H1 (cell line): ENCODE measurements around the gene SLC20A1. TPM values are rescaled to one million over a fixed set of nuclear protein-coding genes. Genes with fewer than 3 reads are reported as not detected.

Experiments used
- CTCF ChIA-PET: fragments of 300-600 bp; sonication (Branson Sonifier 250); formaldehyde crosslinking; loops from one replicate; lab custom pipeline; 2021; ENCODE audit not compliant: partially characterized antibody; lab: Charles Lee
- POLR2A ChIA-PET: fragments of 300-600 bp; sonication (Branson Sonifier 250); formaldehyde crosslinking; loops from one replicate; lab custom pipeline; 2021; ENCODE audit warnings: inconsistent platforms; ENCODE audit not compliant: partially characterized antibody; lab: Charles Lee
- DNase-seq, 2 experiments: peaks; one replicate each; pipeline versions ENCODE4 v3.0.0 to v3.0.0-alpha.2; 2010 to 2022; ENCODE audit warnings: low spot score in 2 of 2, low read depth in 1 of 2, mixed read lengths in 1 of 2
- FAIRE-seq: peaks from 2 replicates; lab custom pipeline; 2011; peaks lifted over from hg19 to GRCh38; lab: Jason Lieb, UNC
- H2AFZ ChIP-seq: 2 replicates; pipeline ENCODE4 v1.8.1; 2012; ENCODE audit warnings: low read length, inconsistent platforms
- H2AK5ac ChIP-seq: 2 replicates; pipeline ENCODE4 v1.6.1; 2013; ENCODE audit warnings: low read depth, low read length
- H2BK120ac ChIP-seq: replicated peaks from 2 replicates; pipeline ENCODE3; 2013; ENCODE audit warnings: low read depth, low read length, inconsistent platforms
- H2BK12ac ChIP-seq: 2 replicates; pipeline ENCODE4 v1.6.1; 2013; ENCODE audit warnings: low read depth, low read length
- H2BK15ac ChIP-seq: 2 replicates; pipeline ENCODE4 v1.6.1; 2013; ENCODE audit warnings: low read length
- H2BK20ac ChIP-seq: 2 replicates; pipeline ENCODE4 v1.6.1; 2013; ENCODE audit warnings: low read length
- H2BK5ac ChIP-seq: 2 replicates; pipeline ENCODE4 v1.6.1; 2013; ENCODE audit warnings: low read depth, low read length
- H3K14ac ChIP-seq: 2 replicates; pipeline ENCODE4 v1.6.1; 2013; ENCODE audit warnings: inconsistent platforms; ENCODE audit not compliant: insufficient read length
- H3K18ac ChIP-seq: 2 replicates; pipeline ENCODE4 v1.6.1; 2013; ENCODE audit warnings: low read length; ENCODE audit errors: extremely low read depth
- H3K23ac ChIP-seq: 2 replicates; pipeline ENCODE4 v1.6.1; 2013; ENCODE audit warnings: inconsistent platforms; ENCODE audit not compliant: insufficient read length
- H3K23me2 ChIP-seq: 2 replicates; pipeline ENCODE4 v1.6.1; 2013; ENCODE audit warnings: low read depth, low read length
- H3K27ac ChIP-seq: 2 replicates; pipeline ENCODE4 v1.6.1; 2011; ENCODE audit warnings: low read depth, low read length, inconsistent platforms
- H3K27me3 ChIP-seq, 4 experiments: replicated peaks in 1 of 4; 1 replicate in 1 of 4; 2 replicates in 3 of 4; pipeline versions ENCODE4 v1.6.1 to v1.8.1; 2011 to 2013; ENCODE audit warnings: low read length in 3 of 4, mild to moderate bottlenecking in 3 of 4, inconsistent platforms in 2 of 4, mixed read lengths in 2 of 4, moderate library complexity in 1 of 4; ENCODE audit not compliant: control insufficient read depth in 3 of 4, insufficient read depth in 3 of 4; ENCODE audit errors: extremely low read depth in 1 of 4
- H3K36me3 ChIP-seq, 4 experiments: 2 replicates each; pipeline versions ENCODE4 v1.6.1 to v1.8.1; 2011 to 2013; ENCODE audit warnings: mild to moderate bottlenecking in 4 of 4, low read length in 3 of 4, moderate library complexity in 2 of 4, control low read depth in 1 of 4, inconsistent platforms in 1 of 4; ENCODE audit not compliant: insufficient read depth in 4 of 4, control insufficient read depth in 2 of 4
- H3K4ac ChIP-seq: replicated peaks from 2 replicates; pipeline ENCODE3; 2013; ENCODE audit warnings: low read length, low read depth, mixed read lengths, inconsistent platforms; ENCODE audit not compliant: insufficient read length
- H3K4me1 ChIP-seq, 4 experiments: replicated peaks in 1 of 4; 1 replicate in 1 of 4; 2 replicates in 3 of 4; pipeline versions ENCODE4 v1.6.1 to v1.8.1; 2011 to 2013; ENCODE audit warnings: low read length in 3 of 4, inconsistent platforms in 2 of 4, mixed read lengths in 1 of 4; ENCODE audit not compliant: insufficient read depth in 4 of 4, control insufficient read depth in 3 of 4
- H3K4me2 ChIP-seq, 2 experiments: 2 replicates each; pipeline versions ENCODE4 v1.6.1 to v1.8.1; 2011 to 2013; ENCODE audit warnings: low read depth in 2 of 2, low read length in 2 of 2, control low read depth in 1 of 2, inconsistent platforms in 1 of 2, mild to moderate bottlenecking in 1 of 2; ENCODE audit not compliant: insufficient read depth in 1 of 2
- H3K4me3 ChIP-seq, 4 experiments: fragments of 200-600, 300-600 bp in 1 of 4; sonication (generic), shearing (Covaris generic), sonication (Bioruptor Twin) in 1 of 4; 2 replicates each; pipeline versions ENCODE4 v1.5.1 to v1.8.1; 2011 to 2016; ENCODE audit warnings: low read length in 4 of 4, low read depth in 3 of 4, control low read depth in 2 of 4, inconsistent platforms in 2 of 4, mild to moderate bottlenecking in 2 of 4, mixed read lengths in 1 of 4, moderate library complexity in 1 of 4; ENCODE audit not compliant: insufficient read depth in 2 of 4; ENCODE audit errors: extremely low read depth in 1 of 4
- H3K56ac ChIP-seq: replicated peaks from 2 replicates; pipeline ENCODE3; 2013; ENCODE audit warnings: low read depth, mild to moderate bottlenecking, mixed read lengths, low read length, inconsistent platforms; ENCODE audit not compliant: insufficient read length
- H3K79me1 ChIP-seq: 2 replicates; pipeline ENCODE4 v1.6.1; 2013; ENCODE audit warnings: low read depth, low read length, control low read depth
- H3K79me2 ChIP-seq, 2 experiments: 2 replicates each; pipeline versions ENCODE4 v1.6.1 to v1.8.1; 2012 to 2013; ENCODE audit warnings: low read length in 2 of 2, mild to moderate bottlenecking in 2 of 2, inconsistent platforms in 1 of 2; ENCODE audit not compliant: insufficient read depth in 2 of 2, control insufficient read depth in 1 of 2
- H3K9ac ChIP-seq, 4 experiments: replicated peaks in 1 of 4; 1 replicate in 1 of 4; 2 replicates in 3 of 4; pipeline versions ENCODE4 v1.6.1 to v1.8.1; 2011 to 2013; ENCODE audit warnings: low read depth in 3 of 4, low read length in 3 of 4, control low read depth in 2 of 4, mild to moderate bottlenecking in 2 of 4, moderate library complexity in 2 of 4, inconsistent platforms in 1 of 4; ENCODE audit errors: extremely low read depth in 1 of 4
- H3K9me3 ChIP-seq, 2 experiments: 2 replicates each; pipeline versions ENCODE4 v1.6.1 to v1.8.1; 2012 to 2013; ENCODE audit warnings: mild to moderate bottlenecking in 2 of 2, moderate library complexity in 2 of 2, control low read depth in 1 of 2, inconsistent platforms in 1 of 2, low read depth in 1 of 2, low read length in 1 of 2, mixed read lengths in 1 of 2; ENCODE audit not compliant: insufficient read depth in 2 of 2
- H4K20me1 ChIP-seq, 2 experiments: replicated peaks in 1 of 2; 2 replicates each; pipeline versions ENCODE3 to v1.8.1; 2011 to 2013; ENCODE audit warnings: inconsistent platforms in 2 of 2, low read length in 2 of 2, mild to moderate bottlenecking in 1 of 2; ENCODE audit not compliant: insufficient read depth in 2 of 2, control insufficient read depth in 1 of 2
- H4K5ac ChIP-seq: 2 replicates; pipeline ENCODE4 v1.6.1; 2013; ENCODE audit warnings: low read length, low read depth, mixed read lengths, inconsistent platforms; ENCODE audit not compliant: insufficient read length
- H4K8ac ChIP-seq: 2 replicates; pipeline ENCODE4 v1.8.0; 2013; ENCODE audit warnings: mild to moderate bottlenecking, moderate library complexity, low read length, inconsistent platforms; ENCODE audit not compliant: insufficient read depth; ENCODE audit errors: extremely low read depth
- H4K91ac ChIP-seq: replicated peaks from 2 replicates; pipeline ENCODE3; 2013; ENCODE audit warnings: low read length, mixed read lengths, inconsistent platforms; ENCODE audit not compliant: insufficient read length
- CBX8 ChIP-seq: fragments of 300-800, 300-1000 bp; sonication (generic); IDR thresholded peaks from 2 replicates; pipeline ENCODE4 v1.7.1; 2016; ENCODE audit warnings: low read depth, low read length, borderline replicate concordance
- CHD2 ChIP-seq: IDR thresholded peaks from 2 replicates; pipeline ENCODE4 v1.6.1; 2012; ENCODE audit warnings: low read length, improper control_type of control experiment
- GTF2F1 ChIP-seq: IDR thresholded peaks from 2 replicates; pipeline ENCODE4 v1.6.1; 2012; ENCODE audit warnings: low read depth, low read length, improper control_type of control experiment, borderline replicate concordance
- HDAC2 ChIP-seq, 2 experiments: fragments of 300-600 bp in 1 of 2; sonication (generic) in 1 of 2; IDR thresholded peaks; 2 replicates each; pipeline ENCODE4 v1.6.1; 2011 to 2012; ENCODE audit warnings: low read depth in 2 of 2, low read length in 2 of 2, mild to moderate bottlenecking in 2 of 2, moderate library complexity in 2 of 2, borderline replicate concordance in 1 of 2, inconsistent platforms in 1 of 2
- KDM1A ChIP-seq: fragments of 200-600, 300-600 bp; sonication (generic); IDR thresholded peaks from 2 replicates; pipeline ENCODE4 v1.7.1; 2016; ENCODE audit warnings: mild to moderate bottlenecking, low read length, borderline replicate concordance
- MAFK ChIP-seq: IDR thresholded peaks from 2 replicates; pipeline ENCODE4 v1.6.1; 2012; ENCODE audit warnings: low read depth, mild to moderate bottlenecking, improper control_type of control experiment, low read length
- SIN3A ChIP-seq, 2 experiments: IDR thresholded peaks in 1 of 2; conservative IDR thresholded peaks in 1 of 2; 2 replicates each; pipeline ENCODE4 v1.6.1; 2011 to 2012; ENCODE audit warnings: low read length in 2 of 2, improper control_type of control experiment in 1 of 2, low read depth in 1 of 2, mild to moderate bottlenecking in 1 of 2
- SP2 ChIP-seq: IDR thresholded peaks from 2 replicates; pipeline ENCODE4 v1.6.1; 2012; ENCODE audit warnings: mild to moderate bottlenecking, low read length, inconsistent platforms
- TEAD4 ChIP-seq: IDR thresholded peaks from 2 replicates; pipeline ENCODE4 v1.6.1; 2012; ENCODE audit warnings: low read depth, low read length, inconsistent platforms, mixed read lengths
- ZNF274 ChIP-seq: IDR thresholded peaks from 2 replicates; pipeline ENCODE4 v1.7.0; 2012; ENCODE audit warnings: low read length, borderline replicate concordance; ENCODE audit errors: extremely low read depth
- WGBS, 2 experiments: shearing (Covaris generic) in 1 of 2; methylation state at CpG; one replicate each; pipeline versions ENCODE4 v1.1.6 to v1.1.7; 2013 to 2015; ENCODE audit warnings: low lambda C conversion rate in 2 of 2, mixed read lengths in 2 of 2, inconsistent platforms in 1 of 2, low coverage in 1 of 2, missing lambda C conversion rate in 1 of 2; ENCODE audit not compliant: insufficient replicate concordance in 2 of 2, insufficient coverage in 1 of 2, insufficient read length in 1 of 2; ENCODE audit errors: extremely low coverage in 1 of 2, missing lambda C conversion rate in 1 of 2; 5-methylcytosine and 5-hydroxymethylcytosine counted together
- polyA plus RNA-seq, 7 experiments: library from polyadenylated mRNA; depleted of rRNA in 3 of 7; stranded (reverse) in 5 of 7; unstranded in 2 of 7; fragments of >200 nt in 5 of 7; fragments of 200-250 nt in 2 of 7; gene quantifications; 1 replicate in 5 of 7; 2 replicates in 1 of 7; 4 replicates in 1 of 7; pipeline versions ENCODE4 v1.2.1 to v1.2.3, GENCODE V29; 2011 to 2013; ENCODE audit warnings: missing spikeins in 2 of 7, mixed read lengths in 2 of 7
- total RNA-seq: library from RNA; stranded (reverse); fragmentation: NEBNext Ultra II Directional; extraction: Animal tissue kit (Norgen Biotek cat#: 25700); gene quantifications from 2 replicates; pipeline ENCODE4 v1.2.1, GENCODE V29; 2021

The SLC20A1 gene
- total and polyA plus RNA-seq, 2 of the 8 experiments (the other 6 are each of a cell fraction or from before 2014, with no cell fraction given), result 42.6 to 105 TPM

DNA sequence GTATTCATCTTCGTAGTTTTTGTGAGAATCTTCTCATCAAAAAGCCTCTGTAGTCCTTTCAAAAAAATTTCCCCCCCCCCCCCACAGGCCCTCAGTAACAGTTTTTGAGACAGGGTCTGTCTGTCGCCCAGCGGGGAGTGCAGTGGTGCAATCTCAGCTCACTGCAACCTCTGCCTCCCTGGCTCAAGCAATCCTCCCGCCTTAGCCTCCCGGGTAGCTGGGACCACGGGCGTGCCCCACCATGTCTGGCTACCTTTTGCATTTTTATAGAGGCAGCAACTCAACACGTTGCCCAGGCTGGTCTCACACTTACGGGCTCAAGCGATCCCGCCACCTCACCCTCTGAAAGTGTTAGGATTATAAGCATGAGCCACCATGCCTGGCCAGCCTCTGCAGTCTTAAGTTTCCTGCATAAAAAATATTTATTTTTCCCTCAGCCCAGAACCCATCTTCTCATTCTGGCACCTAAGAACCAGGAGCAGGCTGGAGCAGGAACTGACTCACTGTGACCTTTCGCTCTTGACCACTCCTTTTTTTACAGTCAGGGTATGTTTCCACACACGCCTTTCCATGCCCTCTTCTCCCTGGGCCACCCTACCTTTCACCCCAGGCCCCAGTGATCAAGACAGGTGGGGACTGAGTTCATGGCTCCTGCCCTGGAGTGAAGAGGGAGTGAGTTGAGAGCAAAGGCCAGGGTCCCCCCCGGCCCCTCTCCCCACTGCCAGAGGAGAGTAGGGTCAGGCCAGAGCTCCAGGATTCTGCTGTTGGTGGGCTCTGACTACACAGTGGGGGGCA lies 42.5 kb downstream of the SLC20A1 start:
- Histone ChIP-seq H3K14ac (no peak overlapping the region), H2BK12ac (no peak overlapping the region), H3K9ac (no peak overlapping the region), H3K4me3 (no peak overlapping the region), H3K23me2 (no peaks in the 10 kb centered on the region), H3K27me3 (no peaks in the 10 kb centered on the region), H2BK15ac (no peak overlapping the region), H3K9me3 (no peaks in the 10 kb centered on the region), H3K79me1 (no peaks in the 10 kb centered on the region), H3K4me1 (peaks cover 0 to 6% (median 3%) of the 10 kb centered on the region in 4 experiments; a peak in 4 of 7 replicates), H2BK120ac (no peak overlapping the region), H3K18ac (no peak overlapping the region), H4K91ac (peak overlapping the region; percentile 3), H3K79me2 (no peaks in the 10 kb centered on the region), H4K20me1 (no peaks in the 10 kb centered on the region), H2BK20ac (no peak overlapping the region), H4K5ac (no peak overlapping the region), H3K4me2 (no peak overlapping the region), H3K23ac (no peak overlapping the region), H2AK5ac (no peak overlapping the region), H3K56ac (no peak overlapping the region), H2BK5ac (no peak overlapping the region), H3K4ac (no peak overlapping the region), H4K8ac (no peak overlapping the region; the same call in 1 of the 2 replicates), H3K27ac (no peak overlapping the region), H2AFZ (no peak overlapping the region), H3K36me3 (no peaks in the 10 kb centered on the region)
- FAIRE-seq (no peak), DNase-seq (no peak)
- ChIA-PET POLR2A (interaction anchor here (0.6 to 1.1 kb wide), 2 partner anchors 9 to 51 kb away, joined by 3 read pairs; no protein-coding TSS in a partner anchor), CTCF (interaction anchor here (0.7 to 4.9 kb wide), 6 partner anchors 8 to 87 kb away, joined by 3 to 37 read pairs (median 4); no protein-coding TSS in a partner anchor)
- 93% methylated on average over 14 of the region's 14 CpGs; no CpG with 5 or more reads in 1 of the 2 experiments for WGBS, 2 experiments
- TF ChIP-seq HDAC2 (IDR thresholded peaks at IDR 0.05; ENCODE audit: borderline replicate concordance in 1 of 2, low read depth in 2 of 2, low read length in 2 of 2) (no peak), ZNF274 (no peak), MAFK (no peak), TEAD4 (no peak), GTF2F1 (no peak), KDM1A (no peak), CBX8 (no peak), SIN3A (conservative IDR thresholded peaks at IDR 0.05 in 1 of 2, IDR thresholded peaks at IDR 0.05 in 1 of 2; ENCODE audit: low read depth in 1 of 2, low read length in 2 of 2) (no peak), SP2 (no peak), CHD2 (no peak)
